PFSK-1 (cell line): Measurements from ENCODE around the gene MORN1.

Experiments
- FOXP2 ChIP-seq: optimal IDR thresholded peaks from 2 replicates; pipeline ENCODE3; 2011; ENCODE audit warnings: borderline replicate concordance, control low read depth, inconsistent platforms; ENCODE audit not compliant: insufficient read depth; ENCODE audit errors: extremely low read length, extremely low read depth
- POLR2AphosphoS5 ChIP-seq: IDR thresholded peaks from 2 replicates; pipeline ENCODE4 v1.6.1; 2012; ENCODE audit warnings: low read depth, mild to moderate bottlenecking, control low read depth, low read length, moderate library complexity
- REST ChIP-seq, 2 experiments: IDR thresholded peaks; 2 replicates each; pipeline versions ENCODE4 v1.6.1 to v1.8.0; 2011 to 2012; ENCODE audit warnings: low read depth in 2 of 2, low read length in 2 of 2, control low read depth in 1 of 2, inconsistent platforms in 1 of 2, mild to moderate bottlenecking in 1 of 2, moderate library complexity in 1 of 2; ENCODE audit not compliant: insufficient read depth in 1 of 2
- SIN3A ChIP-seq: IDR thresholded peaks from 2 replicates; pipeline ENCODE4 v1.6.1; 2012; ENCODE audit warnings: mild to moderate bottlenecking, low read length, moderate library complexity, borderline replicate concordance; ENCODE audit not compliant: insufficient read depth
- TAF1 ChIP-seq: IDR thresholded peaks from 2 replicates; pipeline ENCODE4 v1.6.1; 2012; ENCODE audit warnings: low read length, control low read depth, borderline replicate concordance; ENCODE audit not compliant: insufficient read depth

Gene MORN1

GRCh38 chr1:2417083-2417832 lies 25.9 kb upstream of the MORN1 start:
- TF ChIP-seq SIN3A (no peak), POLR2AphosphoS5 (no peak), FOXP2 (no peak), TAF1 (no peak), REST (IDR thresholded peaks at IDR 0.05; ENCODE audit: insufficient read depth in 1 of 2, low read depth in 2 of 2, low read length in 2 of 2) (no peak)

- TF ChIP-seq TAF1 (no peak), REST (IDR thresholded peaks at IDR 0.05; ENCODE audit: insufficient read depth in 1 of 2, low read depth in 2 of 2, low read length in 2 of 2) (no peak), POLR2AphosphoS5 (no peak), SIN3A (no peak)
These were observed 25.0 kb upstream of the MORN1 start for GRCh38 chr1:2416403-2416802.

- TF ChIP-seq REST (IDR thresholded peaks at IDR 0.05; ENCODE audit: insufficient read depth in 1 of 2, low read depth in 2 of 2, low read length in 2 of 2) (no peak), TAF1 (no peak), POLR2AphosphoS5 (no peak), SIN3A (no peak), FOXP2 (no peak)
These were observed 24.5 kb upstream of the MORN1 start for GRCh38 chr1:2415801-2416208.

GRCh38 chr1:2415337-2415736 lies 24.0 kb upstream of the MORN1 start:
- TF ChIP-seq FOXP2 (no peak), TAF1 (no peak), POLR2AphosphoS5 (no peak), REST (IDR thresholded peaks at IDR 0.05; ENCODE audit: insufficient read depth in 1 of 2, low read depth in 2 of 2, low read length in 2 of 2) (no peak), SIN3A (no peak)
